NCI-H69 (cell line): Measurements from ENCODE around the gene RANBP17.
"Not testable (repeated sequence)": the region's sequence is repeated elsewhere in the genome, so short reads cannot be mapped to it uniquely, and the experiment has no call there.

Experiments used
- DNase-seq: peaks from one replicate; lab custom pipeline; 2025; lab: John Stamatoyannopoulos, UW

The RANBP17 gene

GRCh38 chr5:171155621-171156020 is 293.8 kb downstream of the RANBP17 start:
- no peak for DNase-seq

GRCh38 chr5:171157276-171157675 is 295.5 kb downstream of the RANBP17 start:
- DNase-seq = no peak

GRCh38 chr5:171157775-171158174 is 296.0 kb downstream of the RANBP17 start:
- peak; percentile 94 for DNase-seq

DNA sequence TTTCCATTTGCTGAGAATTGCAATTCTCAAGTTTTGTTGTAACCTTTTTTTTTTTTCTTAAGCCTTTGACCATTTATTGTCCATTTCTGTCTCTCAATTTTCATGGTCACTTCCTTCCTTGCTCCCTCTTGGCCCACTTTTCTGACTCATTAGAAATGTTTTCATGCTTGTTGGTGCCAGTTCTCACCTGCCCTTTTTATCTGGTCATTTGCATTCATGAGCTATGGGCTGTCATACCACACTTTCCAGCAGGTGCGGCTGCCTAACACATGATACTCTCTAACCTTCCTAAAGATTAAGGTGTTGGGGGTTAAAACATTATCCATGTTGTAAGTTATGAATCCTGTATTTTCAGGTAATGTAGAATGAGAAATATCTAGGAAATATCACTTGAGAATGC is 296.8 kb downstream of the RANBP17 start:
- DNase-seq = peak; percentile 57

- DNase-seq = peak; percentile 87
Observed at GRCh38 chr5:171162165-171162564, 300.3 kb downstream of the RANBP17 start.

DNA sequence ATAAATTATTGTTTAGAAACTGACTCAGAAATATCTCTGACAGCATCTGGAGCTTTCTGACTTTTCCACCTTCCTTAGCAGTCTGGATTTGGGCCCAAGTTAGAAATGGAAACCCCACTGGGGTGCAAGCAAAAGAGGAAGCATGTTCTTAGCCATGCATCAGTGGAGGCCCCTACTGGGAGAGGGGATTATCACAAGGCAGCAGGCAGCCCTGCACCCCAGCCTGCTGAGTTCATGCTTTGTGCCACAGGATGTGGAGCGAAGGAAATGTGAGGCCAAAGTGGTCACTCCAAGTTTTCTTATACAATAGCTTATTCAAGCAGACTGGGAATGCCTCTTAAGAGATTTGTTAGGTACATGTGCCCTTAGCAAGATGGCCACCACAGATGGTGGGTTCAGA is 300.8 kb downstream of the RANBP17 start:
- DNase-seq = peak; percentile 93

DNA sequence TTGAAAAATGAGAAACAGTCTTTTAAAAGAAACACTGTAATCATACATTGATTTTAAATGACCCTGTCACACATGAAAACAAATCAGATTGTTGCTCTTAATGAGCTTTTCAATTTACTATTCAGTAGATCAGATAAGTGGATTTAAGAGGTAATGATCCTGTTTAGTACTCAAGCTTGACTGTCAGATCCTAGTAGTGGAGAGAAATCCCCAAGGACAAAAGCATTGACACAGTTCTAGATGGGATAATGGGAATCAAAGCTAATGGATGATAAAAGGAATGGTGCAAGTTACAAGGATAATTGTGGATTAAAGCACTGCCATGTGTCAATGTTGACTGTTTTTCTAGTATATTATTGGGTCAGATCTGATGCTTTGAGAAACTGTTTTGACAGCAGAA is 304.9 kb downstream of the RANBP17 start:
- DNase-seq = peak; percentile 97

DNA sequence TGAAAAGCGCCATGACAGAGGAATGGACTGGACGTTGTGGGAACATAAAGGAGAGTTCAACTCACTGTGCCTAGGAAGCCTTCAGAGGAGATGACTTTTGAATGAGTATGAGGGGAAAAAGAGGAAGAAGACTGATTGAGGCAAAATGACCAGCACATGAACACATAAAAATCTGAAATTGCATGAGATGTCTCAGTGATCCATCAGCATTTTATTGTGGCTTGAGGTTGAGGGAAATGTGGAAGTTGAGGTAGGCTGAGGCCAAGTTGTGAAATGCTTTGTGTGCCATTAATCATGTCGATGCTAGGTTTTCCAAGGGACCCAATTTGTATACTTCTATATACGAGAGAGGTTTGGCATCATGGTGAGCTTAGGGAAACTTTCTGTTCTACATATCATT is 306.4 kb downstream of the RANBP17 start:
- DNase-seq = no peak

DNA sequence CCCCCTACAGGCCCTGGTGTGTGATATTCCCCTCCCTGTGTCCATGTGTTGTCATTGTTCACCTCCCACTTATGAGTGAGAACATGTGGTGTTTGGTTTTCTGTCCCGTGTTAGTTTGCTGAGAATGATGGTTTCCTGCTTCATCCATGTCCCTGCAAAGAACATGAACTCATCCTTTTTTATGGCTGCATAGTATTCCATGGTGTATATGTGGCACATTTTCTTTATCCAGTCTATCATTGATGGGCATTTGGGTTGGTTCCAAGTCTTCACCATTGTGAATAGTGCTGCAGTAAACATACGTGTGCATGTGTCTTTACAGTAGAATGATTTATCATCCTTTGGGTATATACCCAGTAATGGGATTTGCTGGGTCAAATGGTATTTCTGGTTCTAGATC is 313.1 kb downstream of the RANBP17 start:
- DNase-seq = not testable (repeated sequence)

DNA sequence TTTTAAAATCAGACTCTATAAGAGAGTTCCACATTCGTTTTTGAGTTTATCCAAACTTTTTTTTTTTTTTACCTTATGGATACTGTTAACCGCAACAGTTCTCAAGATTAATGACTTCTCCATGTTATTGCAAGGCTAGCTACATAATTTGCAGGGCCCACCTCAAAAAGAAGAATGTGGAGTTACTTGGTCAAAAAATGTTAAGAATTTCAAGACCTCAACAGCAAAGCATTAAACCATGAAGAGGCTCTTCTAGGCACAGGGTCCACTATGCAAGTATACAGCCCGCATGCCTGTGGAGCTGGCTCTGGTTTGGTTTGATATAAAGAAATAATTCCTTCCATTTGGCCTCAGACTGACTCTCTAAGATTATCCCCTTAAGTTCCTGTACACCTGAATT is 313.9 kb downstream of the RANBP17 start:
- no peak for DNase-seq

- not testable (repeated sequence) for DNase-seq
Observed at GRCh38 chr5:171178190-171178589, 316.4 kb downstream of the RANBP17 start.

- DNase-seq = peak; percentile 73
Observed at GRCh38 chr5:171188016-171188415, 326.2 kb downstream of the RANBP17 start.

DNA sequence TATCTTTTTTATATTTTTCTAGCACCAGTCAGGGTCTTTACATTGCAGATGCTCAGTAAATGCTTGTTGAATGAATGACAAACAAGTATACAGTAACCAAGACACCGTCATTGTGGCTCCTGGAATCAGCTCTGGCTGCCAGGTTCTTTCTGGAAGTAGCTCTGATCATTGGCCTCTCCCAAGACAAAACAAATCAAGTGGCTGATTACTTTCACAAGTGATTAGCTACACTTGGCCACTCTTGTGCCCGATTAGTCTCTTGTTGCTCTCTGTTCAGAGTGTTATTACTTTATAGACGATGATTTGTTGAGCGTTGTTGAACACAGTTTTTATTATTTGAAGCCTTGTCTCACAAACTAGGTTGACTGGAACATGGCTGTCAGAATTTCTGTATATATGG is 327.6 kb downstream of the RANBP17 start:
- no peak for DNase-seq

- peak; percentile 72 for DNase-seq
Observed at GRCh38 chr5:171192111-171192510, 330.3 kb downstream of the RANBP17 start.

DNA sequence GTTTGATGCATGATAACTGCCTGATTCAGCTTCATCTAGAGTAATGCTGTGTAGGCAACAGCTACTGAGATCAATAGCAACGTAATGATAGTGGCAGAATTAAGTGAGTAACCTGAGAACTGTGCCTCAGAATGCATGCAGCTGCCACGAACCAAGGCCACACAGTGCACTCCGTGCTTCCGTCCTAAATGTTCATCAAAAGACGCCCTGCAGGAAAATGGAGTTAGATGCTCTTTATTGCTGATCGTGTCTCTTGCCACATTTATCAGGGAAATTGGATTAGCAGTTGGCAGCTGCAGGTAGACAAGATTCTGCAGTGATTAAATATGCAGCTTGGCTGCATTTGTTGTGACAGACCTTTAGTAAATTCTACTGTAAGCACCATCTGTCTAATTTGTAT is 339.5 kb downstream of the RANBP17 start:
- DNase-seq = peak; percentile 96

DNA sequence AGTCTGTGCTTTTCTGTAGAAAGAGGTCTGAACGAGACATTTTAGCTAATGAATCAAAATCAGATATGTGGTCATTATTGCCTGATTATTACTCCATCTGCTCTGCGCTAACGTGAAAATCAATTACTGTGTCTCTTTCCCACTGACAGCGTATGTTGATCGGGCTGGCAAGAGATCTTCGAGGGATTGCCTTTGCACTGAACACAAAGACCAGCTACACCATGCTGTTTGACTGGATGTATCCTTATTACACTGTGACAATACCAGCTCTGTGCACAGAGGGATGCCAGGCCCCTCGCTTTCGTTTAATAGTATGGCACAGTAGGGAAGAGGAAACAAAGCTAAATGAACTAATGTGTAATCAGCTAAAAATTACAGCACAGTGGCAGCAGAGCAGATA is 343.6 kb downstream of the RANBP17 start:
- DNase-seq = peak; percentile 96

DNA sequence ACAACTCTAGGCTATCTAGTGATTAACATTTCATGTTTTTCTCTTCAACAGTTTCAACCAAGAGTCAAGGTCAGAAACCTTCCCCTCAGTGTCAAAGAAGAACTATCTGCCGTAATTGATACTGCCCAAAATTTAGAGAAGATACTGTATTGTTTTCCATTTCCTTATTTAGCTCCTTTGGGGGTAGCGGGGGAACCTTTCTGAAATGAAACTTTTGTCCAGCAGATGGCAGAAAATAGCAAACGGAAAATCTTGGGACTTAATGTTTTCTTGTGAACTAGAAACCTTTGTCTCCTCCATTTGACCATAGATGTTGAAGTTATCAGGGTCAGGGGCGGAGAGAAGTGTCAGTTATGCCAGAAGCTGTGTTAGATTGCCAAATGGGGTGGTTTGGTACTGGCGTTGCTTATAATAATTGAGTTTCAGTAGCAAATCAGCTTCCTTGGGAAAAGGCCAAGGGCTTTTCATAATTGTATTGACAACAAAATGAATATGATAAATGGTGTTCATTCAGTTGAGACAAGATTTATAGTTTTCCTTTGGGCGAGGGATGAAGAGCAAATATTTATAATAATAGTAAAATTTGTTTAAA is 345.5 kb downstream of the RANBP17 start:
- peak; percentile 79 for DNase-seq

- no peak for DNase-seq
Observed at GRCh38 chr5:171221916-171222315, 360.1 kb downstream of the RANBP17 start.

GRCh38 chr5:171223927-171224326 is 362.1 kb downstream of the RANBP17 start:
- peak; percentile 9 for DNase-seq

GRCh38 chr5:171226096-171226754 is 364.4 kb downstream of the RANBP17 start:
- DNase-seq = peak; percentile 30

- no peak for DNase-seq
Observed at GRCh38 chr5:171226864-171227263, 365.0 kb downstream of the RANBP17 start.

DNA sequence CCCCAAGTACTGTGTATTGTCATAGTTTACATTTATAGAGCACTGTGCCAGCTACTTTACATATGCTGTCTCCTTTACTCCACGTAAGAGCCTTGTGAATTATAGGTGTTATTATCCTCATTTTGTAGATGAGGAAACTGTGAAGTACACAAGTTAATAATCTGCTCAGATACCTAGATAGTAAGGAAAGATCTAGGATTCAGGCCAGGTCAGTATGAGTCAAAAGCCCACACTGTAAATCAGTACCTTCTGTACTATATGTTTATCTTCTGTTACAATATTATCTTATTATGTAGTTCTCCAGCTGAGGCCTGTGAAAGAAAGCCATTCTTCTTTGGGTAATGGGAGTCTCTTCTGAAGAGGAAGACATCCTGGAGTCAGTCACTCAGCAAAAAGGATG is 374.8 kb downstream of the RANBP17 start:
- DNase-seq = peak; percentile 10

GRCh38 chr5:171242521-171242920 is 380.7 kb downstream of the RANBP17 start:
- no peak for DNase-seq

DNA sequence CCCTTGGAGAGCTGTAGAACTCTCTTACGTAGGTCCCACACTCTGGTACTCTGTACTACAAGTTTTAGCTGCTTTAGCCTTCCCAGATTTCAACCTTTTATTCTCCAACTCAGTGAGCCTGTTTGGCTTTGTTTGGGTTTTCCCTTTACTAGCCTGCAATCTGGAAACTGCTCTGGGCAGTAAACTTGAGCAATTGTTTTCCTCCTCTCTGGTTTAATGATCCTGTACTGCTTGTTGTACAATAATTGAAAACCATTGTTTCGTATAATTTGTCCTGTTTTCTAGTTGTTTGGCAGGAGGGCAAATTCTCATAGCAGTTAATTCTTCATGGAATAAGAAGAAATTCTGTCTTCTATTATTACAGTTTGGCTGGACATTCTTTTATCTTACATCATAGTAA is 384.4 kb downstream of the RANBP17 start:
- no peak for DNase-seq
